Stimulated activated naive CD4-positive, alpha-beta T cell (primary cell): ENCODE measurements around the gene L2HGDH.
A peak's percentile ranks its signal among the peaks of the same experiment; 100 is the strongest.
"Not testable (repeated sequence)": the region's sequence is repeated elsewhere in the genome, so short reads cannot be mapped to it uniquely, and the experiment has no call there.

ENCODE experiments used
- DNase-seq, 6 experiments: peaks; one replicate each; lab custom pipeline; 2025; lab: John Stamatoyannopoulos, UW

L2HGDH gene

DNA sequence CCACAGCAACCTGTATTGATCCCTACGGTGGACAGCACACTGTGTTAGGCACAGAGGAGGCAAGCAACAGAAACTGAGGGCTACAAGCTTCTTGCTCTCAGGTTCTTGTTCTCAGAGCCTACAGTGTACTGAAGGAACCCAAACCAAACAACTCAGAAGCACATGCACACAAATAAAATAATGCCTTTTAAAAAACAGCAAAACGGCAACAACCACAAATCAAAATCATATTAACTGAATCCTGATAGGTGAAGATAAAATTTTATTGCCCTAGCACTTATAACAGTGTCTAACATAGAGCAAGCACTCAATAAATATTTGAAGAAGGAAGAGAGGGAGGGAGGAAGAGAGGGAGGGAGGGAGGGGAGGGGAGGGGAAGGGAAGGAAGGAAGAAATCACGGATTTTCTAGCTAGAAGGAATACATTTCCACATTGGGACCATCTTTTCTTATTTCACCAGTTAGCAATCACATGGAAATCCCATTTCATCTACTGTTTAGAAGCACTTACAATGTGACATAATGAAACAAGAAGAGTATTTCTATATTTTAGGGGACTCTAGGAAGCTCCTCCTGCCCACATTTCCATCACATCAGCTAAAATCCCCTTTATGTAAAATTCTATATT, 27.3 kb upstream of the L2HGDH start:
- DNase-seq, result no peak

DNA sequence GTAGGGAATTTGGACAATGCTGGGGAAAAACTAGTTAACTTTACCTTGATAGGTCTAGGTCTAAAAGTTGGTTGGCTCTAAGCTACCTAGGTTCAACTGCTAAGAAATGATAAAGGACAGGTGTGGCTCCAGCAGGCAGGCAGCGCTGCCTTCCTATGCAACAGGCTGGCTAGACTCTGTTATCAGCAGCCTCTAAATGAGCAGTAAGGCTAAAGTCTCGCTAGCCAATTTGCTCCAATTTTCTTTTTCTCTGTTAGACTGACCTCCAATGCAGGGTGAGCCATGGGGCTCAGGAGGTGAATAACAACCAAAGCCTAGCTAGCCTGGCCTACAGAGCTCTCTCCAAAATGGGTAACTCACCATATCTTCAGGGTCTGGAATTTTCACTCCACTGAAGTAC, 26.6 kb upstream of the L2HGDH start:
- no peak for DNase-seq

DNA sequence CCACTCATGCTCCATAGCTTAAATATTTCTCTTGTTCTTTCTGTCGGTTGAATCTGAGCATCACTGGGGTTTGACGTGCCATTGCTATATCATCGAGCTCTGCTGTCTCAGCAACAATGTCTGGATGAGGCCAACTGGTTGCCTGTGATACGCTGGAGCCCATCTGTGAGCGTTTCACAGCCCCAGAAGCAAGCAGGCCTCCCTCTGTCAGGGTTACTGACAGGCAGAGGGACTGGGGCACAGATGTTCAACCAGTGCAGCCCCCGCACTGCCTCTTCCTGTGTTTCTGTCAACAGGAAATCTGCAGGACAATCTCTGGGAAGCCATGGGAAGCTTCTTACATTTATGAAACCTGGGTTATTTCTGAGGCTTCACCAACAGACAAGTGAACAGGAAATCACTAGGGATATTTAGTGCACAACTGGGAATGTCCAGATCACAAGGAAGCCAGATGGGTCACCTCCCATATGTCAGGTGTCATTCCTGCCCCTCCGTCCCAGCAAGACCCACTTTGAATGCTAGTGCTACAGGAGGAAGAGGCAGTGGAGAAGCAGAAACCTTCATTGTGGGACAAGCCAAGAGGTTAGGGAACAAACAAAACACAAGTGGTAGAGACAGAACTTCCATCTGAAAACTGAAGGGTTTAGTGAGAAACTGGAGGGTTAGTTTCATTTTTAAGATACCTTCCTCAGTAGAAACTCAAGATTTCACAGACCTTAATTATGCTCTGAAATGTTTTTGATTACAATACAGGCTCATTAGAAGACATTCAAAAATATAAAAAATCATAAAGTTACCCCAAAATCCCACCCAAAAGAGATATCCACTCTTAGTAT, 24.2 kb upstream of the L2HGDH start:
- DNase-seq, result no peak

DNA sequence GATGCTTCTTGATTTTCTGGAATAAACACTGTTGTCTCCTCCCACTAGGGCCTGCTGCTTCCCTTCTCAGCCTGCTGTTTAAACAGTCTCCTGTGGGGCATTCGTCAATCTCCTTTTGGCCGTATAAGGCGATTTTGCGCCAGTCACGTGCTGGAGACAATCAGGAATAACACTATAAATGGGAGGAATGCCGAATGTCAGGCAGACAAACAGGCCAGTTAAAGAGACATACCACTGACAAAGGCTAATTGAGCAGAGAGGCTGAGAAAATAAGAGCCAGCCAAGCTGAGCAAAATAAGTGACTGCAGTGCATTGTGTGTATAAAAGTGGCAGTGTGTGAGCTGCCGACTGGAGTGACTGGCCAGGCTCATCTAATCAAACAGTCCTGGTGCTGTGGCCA, 23.4 kb upstream of the L2HGDH start:
- no peak for DNase-seq

DNA sequence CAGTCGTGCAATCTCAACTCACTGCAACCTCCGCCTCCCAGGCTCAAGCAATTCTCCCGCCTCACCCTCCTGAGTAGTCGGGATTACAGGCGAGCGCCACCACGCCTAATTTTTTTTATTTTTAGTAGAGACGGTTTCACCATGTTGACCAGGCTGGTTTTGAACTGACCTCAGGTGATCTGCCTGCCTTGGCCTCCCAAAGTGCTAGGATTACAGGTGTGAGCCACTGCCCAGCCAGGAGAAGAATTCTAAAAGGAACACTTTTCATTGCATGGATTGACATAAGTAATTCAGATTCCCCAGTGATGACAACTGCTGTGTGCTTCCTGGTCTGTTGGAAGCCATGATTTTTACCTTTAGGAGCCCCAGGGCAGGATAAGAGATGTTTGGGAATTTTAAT, 22.2 kb upstream of the L2HGDH start:
- DNase-seq, result no peak

DNA sequence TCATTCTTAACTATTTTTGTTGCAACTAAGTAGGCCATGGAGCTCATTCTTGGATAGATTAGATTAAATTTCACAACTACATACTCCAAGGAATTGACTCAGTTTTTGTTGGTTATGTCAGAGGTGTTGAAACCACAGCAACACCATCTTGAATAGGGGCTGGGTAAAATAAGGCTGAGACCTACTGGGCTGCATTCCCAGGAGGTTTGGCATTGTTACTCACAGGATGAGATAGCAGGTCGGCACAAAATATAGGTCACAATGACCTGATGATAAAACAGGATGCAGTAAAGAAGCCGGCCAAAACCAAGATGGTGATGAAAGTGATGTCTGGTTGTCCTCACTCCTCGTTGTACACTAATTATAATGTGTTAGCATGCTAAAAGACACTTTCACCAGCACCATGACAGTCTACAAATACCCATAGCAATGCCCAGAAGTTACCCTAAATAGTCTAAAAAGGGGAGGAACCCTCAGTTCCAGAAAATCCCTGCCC, 21.0 kb upstream of the L2HGDH start:
- DNase-seq, result no peak

DNA sequence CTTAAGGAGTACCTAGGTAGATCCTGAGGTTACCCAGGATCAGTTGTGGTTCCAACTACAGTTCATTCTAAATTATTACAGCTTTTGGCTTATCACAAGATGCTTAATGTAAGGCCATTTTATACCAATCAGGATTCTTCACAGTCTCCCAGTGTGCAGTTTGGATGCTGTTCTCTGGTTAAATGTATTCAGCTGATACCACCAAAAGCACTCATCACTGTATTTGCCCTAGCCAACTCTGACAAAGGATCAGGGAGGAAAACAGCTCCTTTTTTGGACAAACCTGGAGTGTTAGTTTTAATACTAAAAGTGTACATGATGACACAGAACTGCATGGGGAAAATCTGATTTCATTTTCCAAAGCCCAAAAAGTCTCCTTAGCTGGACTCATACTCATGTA, 19.6 kb upstream of the L2HGDH start:
- no peak for DNase-seq

DNA sequence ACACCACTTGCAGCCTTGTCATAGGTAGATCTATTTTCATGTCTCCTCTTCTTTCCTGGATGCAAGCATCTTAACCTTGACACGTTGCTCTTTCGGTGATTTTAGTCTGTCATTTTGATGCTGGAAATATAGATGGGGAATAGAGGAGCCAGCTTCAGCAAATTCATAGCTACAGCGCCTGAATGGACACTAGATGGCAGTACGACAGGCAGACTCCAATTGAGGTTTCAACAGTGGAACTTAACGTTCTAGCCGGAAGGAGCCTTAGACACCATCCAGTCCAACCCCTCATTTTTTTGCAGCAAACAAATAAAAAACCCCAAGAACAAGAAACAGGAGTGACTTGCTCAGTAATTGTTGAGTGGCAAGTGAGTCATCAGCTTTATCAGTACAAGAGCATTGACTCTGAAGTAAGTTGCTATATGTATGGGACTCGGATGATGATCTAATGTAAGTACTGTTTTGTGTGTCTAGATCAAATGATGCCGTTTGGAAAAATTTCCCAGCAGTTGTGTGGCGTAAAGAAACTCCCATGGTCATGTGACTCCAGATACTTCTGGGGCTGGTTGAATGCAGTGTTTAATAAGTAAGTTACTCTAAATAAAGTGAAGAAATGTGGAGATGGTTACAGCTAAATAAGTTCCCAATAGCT, 9.1 kb upstream of the L2HGDH start:
- DNase-seq, result peak in 5 of 6 experiments; percentile 44 to 74 (median 68)

DNA sequence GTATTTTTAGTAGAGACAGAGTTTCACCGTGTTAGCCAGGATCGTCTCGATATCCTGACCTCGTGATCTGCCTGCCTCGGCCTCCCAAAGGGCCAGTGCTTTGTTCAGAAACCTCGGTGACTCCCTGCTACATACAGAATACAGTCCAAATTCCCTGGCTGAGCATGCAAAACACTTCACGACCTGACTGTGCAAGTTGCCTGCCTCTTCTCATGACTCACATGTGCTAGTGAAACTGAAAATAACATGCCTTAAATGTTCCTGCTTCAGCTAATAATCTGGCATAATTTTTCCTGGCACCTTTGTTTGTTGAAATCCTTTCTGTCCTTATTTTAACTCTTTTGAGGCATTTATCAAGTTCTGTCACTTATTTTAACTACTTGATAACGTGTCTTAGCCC, 8.3 kb upstream of the L2HGDH start:
- no peak for DNase-seq

DNA sequence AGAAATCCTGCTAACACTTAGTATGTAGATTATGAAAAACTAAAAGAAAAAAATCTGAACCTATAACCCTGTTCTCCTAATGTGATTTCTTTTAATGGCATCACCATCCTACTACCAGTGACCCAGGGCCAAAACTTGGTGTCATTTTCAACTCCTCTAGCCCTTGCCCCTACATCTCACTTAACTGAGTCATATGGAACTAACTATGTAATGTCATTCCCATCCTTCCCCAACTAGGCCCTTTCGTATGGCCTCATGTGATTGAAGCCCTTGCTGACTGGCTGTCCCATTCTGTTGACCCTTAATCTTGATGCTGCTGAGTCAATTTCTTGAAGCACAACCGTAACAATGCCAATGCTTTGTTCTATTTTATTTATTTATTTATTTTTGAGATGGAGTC, 7.7 kb upstream of the L2HGDH start:
- DNase-seq, result no peak

DNA sequence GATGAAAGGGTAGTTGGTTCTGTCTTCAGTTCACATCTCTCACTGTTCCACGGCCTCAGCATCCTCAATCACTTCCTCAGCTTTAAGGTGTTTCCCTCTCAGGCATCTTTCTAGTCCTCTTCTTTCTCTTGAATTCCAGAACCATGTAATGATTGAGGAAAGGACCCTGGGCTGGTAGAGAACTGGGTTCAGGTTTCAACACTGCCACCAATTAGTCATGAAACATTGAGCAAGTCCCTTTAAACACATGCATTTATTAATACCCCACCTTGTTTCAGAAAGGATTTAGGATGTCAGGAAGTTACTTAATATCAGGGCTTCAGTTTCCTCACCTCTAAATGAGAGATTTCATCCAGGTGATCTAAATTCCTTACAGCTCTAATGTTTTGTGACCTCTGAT, 7.3 kb upstream of the L2HGDH start:
- no peak for DNase-seq

DNA sequence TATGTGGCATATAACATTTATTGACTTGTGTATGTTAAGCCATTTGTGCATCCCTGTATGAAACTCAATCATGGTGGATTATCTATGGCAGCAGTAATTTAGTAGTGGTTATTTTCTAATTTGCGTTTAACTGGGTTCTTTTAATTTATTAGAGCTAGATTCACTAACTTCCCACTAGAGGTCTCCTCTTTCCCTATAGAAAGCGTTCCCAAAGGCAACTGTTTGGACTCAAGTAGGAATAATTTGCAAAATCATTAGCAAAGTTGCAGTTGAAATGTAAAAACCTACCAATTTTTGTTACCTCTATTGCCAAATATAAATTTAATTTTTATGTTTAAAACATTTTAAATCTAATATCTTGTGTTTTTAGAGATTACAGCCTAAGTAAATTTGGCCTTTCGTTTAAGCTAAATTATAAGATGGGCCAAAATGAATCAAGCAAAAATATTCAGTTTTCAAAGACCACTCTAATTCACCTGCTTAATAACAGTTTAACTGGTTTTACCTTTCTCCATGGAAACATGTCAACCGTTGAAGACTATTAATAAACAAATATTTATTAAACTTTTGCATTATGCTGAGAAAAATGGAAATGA, 6.1 kb upstream of the L2HGDH start:
- no peak for DNase-seq

DNA sequence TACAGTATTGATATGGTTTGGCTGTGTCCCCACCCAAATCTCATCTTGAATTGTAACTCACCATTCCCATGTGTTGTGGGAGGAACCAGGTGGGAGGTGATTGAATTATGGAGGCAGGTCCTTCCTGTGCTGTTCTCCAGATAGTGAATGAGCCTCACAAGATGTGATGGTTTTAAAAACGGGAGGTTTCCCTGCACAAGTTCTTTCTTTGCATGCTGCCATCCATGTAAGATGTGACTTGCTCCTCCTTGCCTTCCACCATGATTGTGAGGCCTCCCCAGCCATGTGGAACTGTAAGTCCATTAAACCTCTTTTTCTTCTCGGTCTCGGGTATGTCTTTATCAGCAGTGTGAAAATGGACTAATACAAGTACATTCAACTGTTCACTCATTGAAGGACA, 2.1 kb upstream of the L2HGDH start:
- DNase-seq, result not testable (repeated sequence)

DNA sequence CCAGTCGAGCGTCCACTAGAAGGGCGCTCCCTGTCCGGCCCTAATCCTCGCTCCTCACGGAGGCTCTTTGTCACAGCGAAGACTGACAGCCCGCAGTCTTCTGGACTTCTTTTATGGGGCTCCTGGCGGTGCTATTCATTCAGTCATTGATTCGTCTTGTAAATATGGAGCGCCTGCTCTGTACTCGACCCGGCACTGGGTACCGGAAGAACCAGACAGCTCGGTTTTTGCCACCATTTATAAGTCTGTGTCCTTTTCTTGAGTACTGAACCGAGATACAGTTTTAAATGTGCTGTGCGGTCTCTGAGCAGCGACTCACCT, 665 bp upstream of the L2HGDH start:
- DNase-seq, result peak in 3 of 6 experiments; percentile 56 to 79 (median 62)

DNA sequence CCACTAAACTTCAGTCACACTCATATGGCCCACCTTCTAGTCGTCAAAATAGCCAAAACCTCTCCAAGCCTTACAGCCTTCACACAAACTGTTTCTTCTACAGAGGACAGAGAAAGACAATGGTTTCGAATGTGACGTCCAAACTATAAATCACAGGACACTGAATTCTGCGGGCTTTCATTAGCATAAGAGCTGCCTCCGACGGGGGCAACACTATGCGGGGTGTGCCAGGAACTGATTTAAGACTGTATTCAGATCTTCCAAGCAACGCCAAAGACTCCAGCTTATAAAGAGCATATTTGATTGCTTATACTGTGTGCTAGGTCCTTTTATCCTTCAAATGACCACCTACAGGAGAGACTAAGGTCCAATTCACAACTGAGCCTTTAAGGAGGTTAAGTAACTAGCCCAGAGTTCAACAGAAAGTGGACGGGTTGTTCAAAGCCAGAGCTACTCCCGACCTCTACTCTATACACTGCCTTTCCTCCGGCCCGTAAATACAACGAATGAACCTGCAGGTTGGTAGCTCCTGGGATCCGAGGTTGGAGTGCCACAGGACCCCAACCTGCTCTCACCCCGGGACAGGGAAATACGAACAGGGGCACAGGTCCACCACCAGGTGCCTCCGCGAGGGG, 575 bp downstream of the L2HGDH start:
- peak in 2 of 6 experiments; percentile 22 to 35 for DNase-seq

DNA sequence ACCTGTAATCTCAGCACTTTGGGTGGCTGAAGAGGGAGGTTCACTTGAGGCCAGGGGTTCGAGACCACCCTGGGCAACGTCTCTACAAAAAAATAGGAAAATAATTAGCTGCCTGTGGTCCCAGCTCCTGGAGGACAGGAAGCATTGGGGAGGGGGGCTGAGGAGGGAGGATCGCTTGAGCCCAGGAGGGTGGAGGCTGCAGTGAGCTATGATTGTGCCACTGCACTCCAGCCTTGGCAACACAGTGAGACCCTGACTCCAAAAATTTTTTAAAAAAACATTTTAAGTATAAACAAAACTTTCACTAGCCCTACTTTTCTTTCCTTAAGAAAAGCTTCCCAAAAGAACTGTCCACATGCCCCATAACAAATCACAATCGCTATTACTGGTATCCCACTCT, 1.6 kb downstream of the L2HGDH start:
- DNase-seq, result no peak

DNA sequence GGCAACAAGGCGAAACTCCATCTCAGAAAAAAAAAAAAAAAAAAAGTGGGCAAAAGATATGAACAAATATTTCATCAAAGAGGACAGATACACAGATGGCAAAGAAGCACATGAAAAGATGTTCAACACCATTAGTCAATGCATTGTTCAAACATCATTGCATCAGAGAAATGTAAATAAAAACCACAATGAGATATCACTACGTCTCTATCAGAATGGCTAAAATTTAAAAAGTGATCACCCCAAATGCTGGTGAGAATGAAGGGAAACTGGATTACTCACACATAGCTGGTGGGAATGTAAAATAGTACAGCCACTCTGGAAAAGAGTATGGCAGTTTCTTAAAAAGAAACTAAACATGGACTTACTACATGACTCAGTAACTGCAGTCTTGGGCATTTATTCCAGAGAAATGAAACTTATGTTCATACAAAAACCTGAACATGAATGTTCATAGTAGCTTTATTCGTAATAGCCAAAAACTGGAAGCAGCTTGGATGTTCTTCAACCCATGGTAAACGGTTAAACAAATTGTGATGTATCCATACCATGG, 3.6 kb downstream of the L2HGDH start:
- no peak for DNase-seq

DNA sequence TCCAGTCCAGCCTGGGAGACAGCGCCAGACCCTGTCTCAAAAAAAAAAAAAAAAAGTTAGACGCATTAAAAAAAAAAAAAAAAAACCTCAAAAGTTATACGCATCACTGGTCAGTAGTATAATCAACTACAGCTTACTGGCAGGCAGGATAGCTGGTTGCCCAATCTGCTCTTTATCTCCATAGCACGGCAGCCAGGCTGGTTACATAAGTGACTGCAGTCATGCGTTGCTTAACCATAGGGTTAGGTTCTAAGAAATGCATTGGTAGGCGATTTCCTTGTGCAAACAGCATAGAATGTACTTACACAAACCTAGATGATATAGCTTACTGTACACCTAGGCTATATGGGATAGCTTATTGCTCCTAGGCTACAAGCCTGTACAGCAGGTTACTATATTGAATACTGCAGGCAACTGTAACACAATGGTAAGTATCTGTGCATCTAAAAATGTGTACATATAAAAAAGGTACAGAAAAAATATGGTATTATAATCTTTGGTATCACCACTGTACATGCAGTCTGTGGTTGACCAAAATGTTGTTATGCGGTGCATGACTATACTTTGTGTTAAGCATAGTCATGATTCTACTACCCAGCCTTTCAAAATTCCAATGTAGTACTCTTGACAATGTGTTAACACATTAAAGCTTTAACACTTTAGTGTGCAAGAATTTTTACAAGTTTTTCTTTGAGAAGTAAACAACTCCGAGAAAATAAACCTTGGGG, 8.1 kb downstream of the L2HGDH start:
- no peak for DNase-seq

DNA sequence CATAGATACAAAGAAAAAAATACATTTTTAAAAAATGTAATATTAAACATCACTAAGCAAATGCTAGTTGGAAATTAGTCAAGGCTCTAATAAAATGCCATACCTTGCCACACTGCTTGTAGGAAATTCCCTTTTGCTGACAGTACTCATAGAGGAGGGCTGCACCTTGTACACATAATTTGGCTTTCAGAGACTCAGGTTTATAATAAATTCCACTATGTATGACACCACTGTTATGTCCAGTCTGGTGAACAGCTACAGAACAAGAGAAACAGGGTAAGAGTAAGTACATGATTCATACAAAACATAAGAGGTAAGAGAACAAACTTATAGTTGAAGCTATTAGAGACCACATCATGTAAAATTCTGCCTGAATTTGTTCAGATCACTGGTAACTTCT, 10.1 kb downstream of the L2HGDH start:
- DNase-seq, result no peak

DNA sequence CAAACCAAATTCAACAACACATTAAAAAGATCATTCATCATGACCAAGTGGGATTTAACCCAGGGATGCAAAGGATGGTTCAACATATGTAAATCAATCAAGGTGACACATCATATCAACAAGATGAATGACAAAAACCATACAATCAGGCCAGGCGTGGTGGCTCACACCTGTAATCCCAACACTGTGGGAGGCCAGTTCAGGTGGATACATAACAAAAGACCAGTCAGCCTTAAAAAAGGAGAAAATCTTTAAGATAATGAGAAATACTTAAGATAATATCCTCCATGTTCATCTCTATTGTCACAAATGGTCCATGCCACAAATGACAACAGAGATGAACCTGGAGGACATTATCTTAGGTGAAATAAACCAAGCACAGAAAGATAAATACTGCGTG, 12.4 kb downstream of the L2HGDH start:
- no peak for DNase-seq

DNA sequence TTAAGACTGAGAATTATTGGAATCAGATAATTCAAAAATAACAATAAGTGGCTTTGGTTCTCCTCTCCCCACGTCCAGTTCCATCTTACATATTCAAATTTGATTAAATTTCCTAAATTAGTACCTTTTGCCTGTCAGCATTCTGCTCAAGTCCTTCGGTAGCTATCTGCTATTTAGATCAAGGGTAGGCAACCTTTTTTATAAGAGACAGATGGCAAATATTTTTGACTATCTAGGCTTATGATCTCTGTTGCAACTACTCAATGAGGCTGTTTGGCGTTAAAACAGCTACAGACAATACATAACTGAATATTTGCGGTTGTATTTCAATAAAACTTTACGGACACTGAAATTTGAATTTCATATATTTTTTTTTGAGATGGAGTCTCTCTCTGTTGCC, 21.7 kb downstream of the L2HGDH start:
- no peak for DNase-seq
